Measurements from ENCODE around the gene RADX.

Gene RADX, protein sequence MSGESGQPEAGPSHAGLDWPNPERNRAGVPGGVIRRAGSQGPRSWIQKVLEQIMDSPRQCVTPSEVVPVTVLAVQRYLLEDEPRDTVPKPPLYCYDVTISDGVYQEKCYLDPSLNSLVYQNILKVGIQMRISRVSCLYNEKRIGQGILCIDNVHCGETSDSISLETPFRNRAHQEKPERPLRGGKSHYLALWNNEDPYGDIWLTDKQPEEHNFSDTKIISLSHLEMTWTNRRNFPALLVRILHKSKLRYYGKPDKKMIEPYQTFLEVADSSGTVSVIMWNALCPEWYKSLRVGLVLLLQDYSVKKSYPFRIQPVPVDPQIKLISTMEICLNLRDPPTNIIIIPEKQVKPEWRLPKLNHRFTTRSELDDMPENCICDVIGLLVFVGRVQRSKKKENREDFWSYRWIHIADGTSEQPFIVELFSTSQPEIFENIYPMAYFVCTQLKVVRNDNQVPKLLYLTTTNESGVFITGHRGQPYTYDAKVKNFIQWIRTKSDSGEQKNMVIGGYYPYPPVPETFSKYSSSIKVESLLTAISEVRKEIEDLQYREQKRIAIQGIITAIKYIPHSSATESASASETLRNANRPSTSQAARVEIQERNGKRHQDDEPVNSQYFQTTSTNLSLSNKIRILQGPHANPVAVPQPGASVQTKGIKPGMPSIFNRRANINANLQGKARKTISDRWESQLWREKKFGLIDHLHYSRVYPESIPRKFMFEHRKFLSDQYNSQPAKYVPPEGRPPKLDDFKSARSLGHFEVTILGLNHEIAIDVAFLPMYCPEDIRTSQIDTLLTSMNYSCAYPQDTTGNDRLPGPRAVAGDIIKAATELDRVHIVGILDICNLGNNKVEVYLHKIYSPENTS
- total RNA-seq, result 20.7 to 53.8 (median 29.0) reads per million in 3 donors

DNA sequence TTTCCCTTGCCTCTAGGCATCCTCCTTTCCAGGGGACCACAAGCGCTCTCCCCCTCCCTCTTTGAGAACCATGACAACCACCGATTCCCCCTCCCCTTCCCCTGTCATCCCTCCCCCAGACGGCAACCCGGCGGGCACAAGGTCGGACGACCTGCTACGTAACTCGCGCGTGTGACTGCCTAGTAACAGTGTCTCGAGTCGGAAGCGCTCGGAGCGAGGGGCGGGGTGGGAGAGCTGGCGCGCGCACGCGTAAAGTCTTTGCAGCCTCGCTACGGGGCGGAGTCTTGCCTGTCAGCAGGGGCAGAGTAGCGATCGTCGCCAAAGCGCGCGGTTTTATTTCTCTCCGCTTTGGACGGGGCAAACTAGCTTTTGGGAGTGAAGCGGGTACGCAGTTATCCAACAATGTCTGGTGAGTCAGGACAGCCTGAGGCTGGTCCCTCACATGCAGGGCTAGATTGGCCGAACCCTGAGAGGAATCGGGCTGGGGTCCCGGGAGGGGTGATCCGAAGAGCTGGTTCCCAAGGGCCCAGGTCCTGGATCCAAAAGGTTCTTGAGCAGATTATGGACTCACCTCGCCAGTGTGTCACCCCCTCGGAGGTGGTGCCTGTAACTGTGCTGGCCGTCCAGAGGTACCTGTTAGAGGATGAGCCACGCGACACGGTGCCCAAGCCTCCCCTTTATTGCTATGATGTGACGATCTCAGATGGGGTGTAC lies at the start of gene RADX:
Gene RADX, plus strand, starts transcription at position 300 of the 714 bp plus-strand sequence. Its CDS starts 103 bp downstream, at position 403.
- Histone ChIP-seq H3K4me3 (ENCODE audit: insufficient read depth, low read depth, low read length, poor library complexity, severe bottlenecking) (peak within 1 kb of the TSS; percentile 74), H3K36me3 (ENCODE audit: control insufficient read depth, insufficient read depth, low read length) (no peaks in the 10 kb centered on the region), H3K4me1 (ENCODE audit: control insufficient read depth, insufficient read depth, low read length, poor library complexity, severe bottlenecking) (no peaks in the 10 kb centered on the region), H3K27ac (ENCODE audit: insufficient read depth, low read length, poor library complexity, severe bottlenecking) (peak within 1 kb of the TSS; percentile 85), H3K27me3 (replicated peaks; ENCODE audit: control insufficient read depth, insufficient read depth, low read length, poor library complexity, severe bottlenecking) (no peaks in the 10 kb centered on the region), H3K9me3 (ENCODE audit: control insufficient read depth, low read length) (no peaks in the 10 kb centered on the region)
- peak; percentile 78 to 80 (median 80) for DNase-seq

DNA sequence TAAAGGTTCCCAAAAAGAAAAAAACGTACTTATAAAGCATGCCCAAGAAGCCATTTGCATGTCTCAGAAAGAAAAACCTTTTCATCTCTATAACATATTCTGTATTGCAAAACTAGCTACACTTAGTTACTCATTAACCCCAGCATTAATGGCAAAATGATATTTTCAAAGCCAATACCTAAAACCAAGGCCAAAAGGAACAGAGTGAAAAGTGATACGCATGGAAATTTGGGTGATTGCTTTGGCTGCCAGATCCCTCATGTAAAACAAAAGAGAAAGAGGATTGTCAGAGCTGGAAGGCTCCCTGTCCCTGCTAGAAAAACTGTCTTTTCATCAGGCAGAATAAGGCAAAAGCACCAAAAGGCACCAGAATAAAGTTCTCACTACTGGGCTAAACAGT lies 46.8 kb upstream of the RADX start:
- no peaks in the 10 kb centered on the region for H3K27me3 ChIP-seq (replicated peaks; ENCODE audit: control insufficient read depth, insufficient read depth, low read length, poor library complexity, severe bottlenecking)
- H3K27ac ChIP-seq (ENCODE audit: insufficient read depth, low read length, poor library complexity, severe bottlenecking), result no peak overlapping the region
- H3K36me3 ChIP-seq (ENCODE audit: control insufficient read depth, insufficient read depth, low read length), result no peaks in the 10 kb centered on the region
- no peak overlapping the region for H3K4me3 ChIP-seq (ENCODE audit: insufficient read depth, low read depth, low read length, poor library complexity, severe bottlenecking)
- no peaks in the 10 kb centered on the region for H3K9me3 ChIP-seq (ENCODE audit: control insufficient read depth, low read length)
- H3K4me1 ChIP-seq (ENCODE audit: control insufficient read depth, insufficient read depth, low read length, poor library complexity, severe bottlenecking), result no peaks in the 10 kb centered on the region
- no peak for DNase-seq

DNA sequence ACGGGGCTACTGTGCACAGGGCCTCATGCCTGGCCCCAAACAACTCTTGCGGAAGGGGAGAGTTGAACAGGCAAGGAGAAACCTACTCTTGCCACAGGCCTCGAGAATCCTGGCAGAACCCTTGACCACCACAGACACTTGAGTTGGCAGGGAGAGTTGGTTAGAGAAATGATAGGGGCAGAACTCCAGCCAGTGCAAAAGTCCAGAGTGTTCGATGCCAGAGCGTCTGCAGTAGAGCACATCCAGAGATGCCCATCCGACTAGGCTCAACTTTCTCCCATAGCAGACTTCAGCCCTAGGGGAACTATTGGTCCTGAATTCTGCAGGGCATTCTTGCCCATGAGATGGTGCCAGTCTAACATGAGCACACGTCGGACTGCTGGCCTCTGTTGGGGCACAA lies 45.4 kb upstream of the RADX start:
- no peak for DNase-seq
- Histone ChIP-seq H3K27me3 (replicated peaks; ENCODE audit: control insufficient read depth, insufficient read depth, low read length, poor library complexity, severe bottlenecking) (no peaks in the 10 kb centered on the region), H3K9me3 (ENCODE audit: control insufficient read depth, low read length) (no peaks in the 10 kb centered on the region), H3K36me3 (ENCODE audit: control insufficient read depth, insufficient read depth, low read length) (no peaks in the 10 kb centered on the region), H3K4me1 (ENCODE audit: control insufficient read depth, insufficient read depth, low read length, poor library complexity, severe bottlenecking) (no peaks in the 10 kb centered on the region), H3K27ac (ENCODE audit: insufficient read depth, low read length, poor library complexity, severe bottlenecking) (no peak overlapping the region), H3K4me3 (ENCODE audit: insufficient read depth, low read depth, low read length, poor library complexity, severe bottlenecking) (no peak overlapping the region)

DNA sequence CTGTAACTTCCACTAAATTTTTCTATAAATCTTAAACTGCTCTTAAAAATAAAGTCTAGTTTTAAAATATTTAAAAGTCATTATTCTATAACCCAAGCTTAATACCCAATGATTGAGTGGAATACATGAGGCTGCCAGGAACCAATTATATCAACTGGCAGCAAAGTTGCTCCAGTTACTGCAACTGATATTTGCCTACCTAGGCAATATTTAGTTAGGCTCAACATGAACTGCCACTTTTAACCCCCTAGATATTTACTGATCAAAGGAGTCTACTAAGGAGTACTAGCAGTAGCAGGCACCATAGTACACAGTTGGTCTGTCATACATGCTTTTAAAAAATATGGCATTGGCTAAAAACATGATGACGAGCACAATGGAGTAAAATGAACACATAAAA lies 29.9 kb upstream of the RADX start:
- H3K4me3 ChIP-seq (ENCODE audit: insufficient read depth, low read depth, low read length, poor library complexity, severe bottlenecking), result no peak overlapping the region
- H3K36me3 ChIP-seq (ENCODE audit: control insufficient read depth, insufficient read depth, low read length), result no peaks in the 10 kb centered on the region
- H3K27ac ChIP-seq (ENCODE audit: insufficient read depth, low read length, poor library complexity, severe bottlenecking), result no peak overlapping the region
- no peak for DNase-seq
- no peaks in the 10 kb centered on the region for H3K4me1 ChIP-seq (ENCODE audit: control insufficient read depth, insufficient read depth, low read length, poor library complexity, severe bottlenecking)
- H3K27me3 ChIP-seq (replicated peaks; ENCODE audit: control insufficient read depth, insufficient read depth, low read length, poor library complexity, severe bottlenecking), result no peaks in the 10 kb centered on the region
- H3K9me3 ChIP-seq (ENCODE audit: control insufficient read depth, low read length), result no peaks in the 10 kb centered on the region

DNA sequence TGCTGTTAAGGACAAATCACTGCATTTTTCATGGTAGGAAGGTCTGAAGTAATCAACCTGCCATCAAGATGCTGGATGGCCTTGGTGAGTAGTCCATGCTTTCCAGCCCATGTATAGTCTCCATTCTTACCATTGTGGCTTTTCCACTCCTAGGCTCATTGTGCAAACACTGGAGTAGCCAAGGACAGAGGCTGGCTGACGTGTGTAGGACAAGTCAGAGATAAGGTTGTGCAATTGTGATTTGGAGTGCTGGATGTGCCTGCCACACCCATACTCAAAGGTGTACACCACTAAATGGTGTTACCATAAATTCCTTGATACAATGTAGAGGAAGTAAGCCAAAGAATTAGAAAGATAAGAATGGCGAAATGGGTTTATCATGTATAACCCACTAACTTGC lies 26.3 kb upstream of the RADX start:
- Histone ChIP-seq H3K4me3 (ENCODE audit: insufficient read depth, low read depth, low read length, poor library complexity, severe bottlenecking) (no peak overlapping the region), H3K27me3 (replicated peaks; ENCODE audit: control insufficient read depth, insufficient read depth, low read length, poor library complexity, severe bottlenecking) (no peaks in the 10 kb centered on the region), H3K36me3 (ENCODE audit: control insufficient read depth, insufficient read depth, low read length) (no peaks in the 10 kb centered on the region), H3K4me1 (ENCODE audit: control insufficient read depth, insufficient read depth, low read length, poor library complexity, severe bottlenecking) (no peaks in the 10 kb centered on the region), H3K9me3 (ENCODE audit: control insufficient read depth, low read length) (no peaks in the 10 kb centered on the region), H3K27ac (ENCODE audit: insufficient read depth, low read length, poor library complexity, severe bottlenecking) (no peak overlapping the region)
- no peak for DNase-seq

DNA sequence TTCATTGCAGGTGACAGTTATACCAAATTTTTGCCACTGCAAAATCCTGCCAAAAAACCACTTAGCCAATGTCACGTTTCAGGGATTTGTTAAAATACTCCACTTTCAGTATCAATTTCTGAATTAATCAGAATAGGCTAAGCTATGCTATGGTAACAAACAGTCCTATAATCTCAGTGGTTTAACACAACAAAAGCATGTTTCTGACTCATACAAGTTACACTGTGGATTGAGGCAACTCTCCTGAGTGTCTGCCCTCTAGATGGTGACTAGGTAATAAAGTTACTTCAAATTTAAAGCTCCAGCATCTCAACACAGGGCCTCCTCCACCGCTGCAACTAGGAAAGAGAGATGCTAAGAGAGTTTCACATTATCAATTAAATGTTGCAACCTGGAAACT lies 23.0 kb upstream of the RADX start:
- no peaks in the 10 kb centered on the region for H3K27me3 ChIP-seq (replicated peaks; ENCODE audit: control insufficient read depth, insufficient read depth, low read length, poor library complexity, severe bottlenecking)
- no peaks in the 10 kb centered on the region for H3K36me3 ChIP-seq (ENCODE audit: control insufficient read depth, insufficient read depth, low read length)
- no peak overlapping the region for H3K27ac ChIP-seq (ENCODE audit: insufficient read depth, low read length, poor library complexity, severe bottlenecking)
- no peak overlapping the region for H3K4me3 ChIP-seq (ENCODE audit: insufficient read depth, low read depth, low read length, poor library complexity, severe bottlenecking)
- H3K9me3 ChIP-seq (ENCODE audit: control insufficient read depth, low read length), result no peaks in the 10 kb centered on the region
- H3K4me1 ChIP-seq (ENCODE audit: control insufficient read depth, insufficient read depth, low read length, poor library complexity, severe bottlenecking), result no peaks in the 10 kb centered on the region
- DNase-seq, result no peak

DNA sequence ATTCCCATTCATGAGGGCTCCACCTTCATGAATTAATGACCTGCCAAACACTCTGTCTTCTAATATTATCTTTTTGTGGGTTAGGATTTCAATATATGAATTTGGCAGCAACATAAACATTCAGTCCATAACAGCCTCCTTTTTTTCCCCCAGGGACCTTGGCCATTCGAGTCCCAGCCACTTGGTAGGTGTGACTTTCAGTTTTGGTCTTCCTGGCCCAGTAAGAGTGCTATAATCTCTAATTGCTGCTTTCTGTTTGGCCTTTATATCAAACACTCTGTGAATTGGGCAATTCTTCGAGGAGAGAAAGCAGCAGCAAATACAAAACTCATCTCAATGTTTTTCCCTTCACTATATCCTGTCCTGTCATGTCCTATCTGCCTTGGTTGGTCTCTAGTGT lies 12.4 kb upstream of the RADX start:
- DNase-seq, result no peak
- Histone ChIP-seq H3K4me1 (ENCODE audit: control insufficient read depth, insufficient read depth, low read length, poor library complexity, severe bottlenecking) (no peaks in the 10 kb centered on the region), H3K27ac (ENCODE audit: insufficient read depth, low read length, poor library complexity, severe bottlenecking) (no peak overlapping the region), H3K4me3 (ENCODE audit: insufficient read depth, low read depth, low read length, poor library complexity, severe bottlenecking) (no peak overlapping the region), H3K27me3 (replicated peaks; ENCODE audit: control insufficient read depth, insufficient read depth, low read length, poor library complexity, severe bottlenecking) (no peaks in the 10 kb centered on the region), H3K9me3 (ENCODE audit: control insufficient read depth, low read length) (no peaks in the 10 kb centered on the region), H3K36me3 (ENCODE audit: control insufficient read depth, insufficient read depth, low read length) (no peaks in the 10 kb centered on the region)

DNA sequence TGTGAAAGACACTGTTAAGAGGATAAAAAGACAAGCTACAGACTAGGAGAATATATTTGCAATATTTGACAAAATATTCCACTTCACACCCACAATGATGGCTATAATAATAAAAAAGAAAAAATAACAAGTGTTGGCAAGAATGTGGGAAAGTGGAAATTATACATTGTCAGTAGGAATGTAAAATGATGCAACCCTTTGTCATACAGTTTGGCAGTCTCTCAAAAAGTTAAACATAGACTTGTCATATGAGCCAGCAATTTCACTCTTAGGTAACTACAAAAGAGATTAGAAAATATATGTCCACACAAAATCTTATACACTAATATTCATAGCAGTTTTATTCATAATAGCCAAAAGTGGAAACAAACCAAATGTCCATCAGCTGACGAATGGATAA lies 5.2 kb upstream of the RADX start:
- Histone ChIP-seq H3K36me3 (ENCODE audit: control insufficient read depth, insufficient read depth, low read length) (no peaks in the 10 kb centered on the region), H3K27ac (ENCODE audit: insufficient read depth, low read length, poor library complexity, severe bottlenecking) (no peak overlapping the region), H3K4me1 (ENCODE audit: control insufficient read depth, insufficient read depth, low read length, poor library complexity, severe bottlenecking) (no peaks in the 10 kb centered on the region), H3K9me3 (ENCODE audit: control insufficient read depth, low read length) (no peaks in the 10 kb centered on the region), H3K27me3 (replicated peaks; ENCODE audit: control insufficient read depth, insufficient read depth, low read length, poor library complexity, severe bottlenecking) (no peaks in the 10 kb centered on the region), H3K4me3 (ENCODE audit: insufficient read depth, low read depth, low read length, poor library complexity, severe bottlenecking) (no peak overlapping the region)
- no peak for DNase-seq

DNA sequence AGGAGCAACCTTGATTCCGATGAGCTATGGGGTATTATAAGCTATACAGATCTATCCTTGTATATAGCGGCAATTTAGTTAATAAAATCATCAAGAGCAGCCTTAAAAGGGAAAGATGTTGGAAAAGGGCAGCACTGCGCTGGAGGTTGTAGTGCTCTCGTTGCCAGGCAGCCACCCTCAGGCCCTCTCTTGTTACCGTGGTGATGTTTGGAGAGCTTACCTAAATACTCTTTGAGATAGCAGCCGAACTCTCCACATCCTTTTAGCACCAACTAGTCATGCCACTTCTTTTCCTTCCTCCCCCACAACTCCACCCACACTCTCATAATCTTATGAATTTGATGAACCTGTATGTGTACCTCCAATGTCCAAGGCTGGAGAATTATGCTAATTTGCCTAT lies 3.8 kb upstream of the RADX start:
- DNase-seq, result peak; percentile 12 to 29 (median 13)
- H3K9me3 ChIP-seq (ENCODE audit: control insufficient read depth, low read length), result no peaks in the 10 kb centered on the region
- H3K4me1 ChIP-seq (ENCODE audit: control insufficient read depth, insufficient read depth, low read length, poor library complexity, severe bottlenecking), result no peaks in the 10 kb centered on the region
- no peaks in the 10 kb centered on the region for H3K36me3 ChIP-seq (ENCODE audit: control insufficient read depth, insufficient read depth, low read length)
- H3K27me3 ChIP-seq (replicated peaks; ENCODE audit: control insufficient read depth, insufficient read depth, low read length, poor library complexity, severe bottlenecking), result no peaks in the 10 kb centered on the region
- H3K4me3 ChIP-seq (ENCODE audit: insufficient read depth, low read depth, low read length, poor library complexity, severe bottlenecking), result no peak overlapping the region
- H3K27ac ChIP-seq (ENCODE audit: insufficient read depth, low read length, poor library complexity, severe bottlenecking), result no peak overlapping the region

All from effector memory CD4-positive, alpha-beta T cell (primary cell).